HL-60/S4 treated with retinoic acid at 250 ng/mL for 4 days and 3 days (cell line): Measurements from ENCODE around the gene CCDC197.

Experiments
- in situ Hi-C: fragments of 300-500 bp; cut with MboI; formaldehyde crosslinking; loops from 2 replicates; pipeline ENCODE4 v1.7.0; 2022; ENCODE audit warnings: low sequenced_read_pairs

CCDC197 gene

GRCh38 chr14:94022532-94023411 lies 25.7 kb downstream of the CCDC197 start:
- in situ Hi-C loops = no loop called here

GRCh38 chr14:94024549-94024948 lies 27.4 kb downstream of the CCDC197 start:
- in situ Hi-C loops = no loop called here

- in situ Hi-C loops = no loop called here
These were observed 28.6 kb downstream of the CCDC197 start for GRCh38 chr14:94025720-94026119.

GRCh38 chr14:94026173-94026888 lies 29.2 kb downstream of the CCDC197 start, which contains the start of gene OTUB2:
Gene OTUB2 (plus strand): TSS chr14:94026340. CDS start chr14:94026538, 198 bp downstream.
- in situ Hi-C loops = no loop called here

GRCh38 chr14:94026889-94027469 lies 29.9 kb downstream of the CCDC197 start:
- in situ Hi-C loops = no loop called here

- in situ Hi-C loops = no loop called here
These were observed 30.7 kb downstream of the CCDC197 start for GRCh38 chr14:94027566-94028449.

- in situ Hi-C loops = no loop called here
These were observed 31.3 kb downstream of the CCDC197 start for GRCh38 chr14:94028450-94028826.

- in situ Hi-C loops = no loop called here
These were observed 32.2 kb downstream of the CCDC197 start for GRCh38 chr14:94029265-94029664.

GRCh38 chr14:94029671-94030203 lies 32.6 kb downstream of the CCDC197 start:
- in situ Hi-C loops = no loop called here

- in situ Hi-C loops = no loop called here
These were observed 33.5 kb downstream of the CCDC197 start for GRCh38 chr14:94030571-94030970.

GRCh38 chr14:94031161-94031882 lies 34.2 kb downstream of the CCDC197 start:
- in situ Hi-C loops = no loop called here

GRCh38 chr14:94031883-94032279 lies 34.8 kb downstream of the CCDC197 start:
- in situ Hi-C loops = no loop called here

- in situ Hi-C loops = no loop called here
These were observed 37.8 kb downstream of the CCDC197 start for GRCh38 chr14:94034886-94035285.

- in situ Hi-C loops = no loop called here
These were observed 39.4 kb downstream of the CCDC197 start for GRCh38 chr14:94036313-94037167.

GRCh38 chr14:94037954-94038353 lies 40.9 kb downstream of the CCDC197 start:
- in situ Hi-C loops = no loop called here

GRCh38 chr14:94038510-94038909 lies 41.4 kb downstream of the CCDC197 start:
- in situ Hi-C loops = no loop called here

GRCh38 chr14:94038921-94039629 lies 42.0 kb downstream of the CCDC197 start:
- in situ Hi-C loops = no loop called here

GRCh38 chr14:94040247-94040646 lies 43.1 kb downstream of the CCDC197 start:
- in situ Hi-C loops = no loop called here
